Fibroblast of the aortic adventitia (primary cell): Measurements from ENCODE around the gene TM4SF4. TPM values are rescaled to one million over a fixed set of nuclear protein-coding genes. Genes with fewer than 3 reads are reported as not detected.
"Not testable (repeated sequence)": the region's sequence is repeated elsewhere in the genome, so short reads cannot be mapped to it uniquely, and the experiment has no call there.

Source experiments
- DNase-seq: peaks from one replicate; pipeline ENCODE4 v3.0.0-alpha.2; 2010; ENCODE audit warnings: low read depth
- H3K4me3 ChIP-seq: 2 replicates; pipeline ENCODE4 v1.5.1; 2011; ENCODE audit warnings: low read depth, mild to moderate bottlenecking, control low read depth, low read length, moderate library complexity
- CTCF ChIP-seq: IDR thresholded peaks from 2 replicates; pipeline ENCODE4 v1.5.1; 2011; ENCODE audit warnings: mild to moderate bottlenecking, low read length, control low read depth, inconsistent platforms; ENCODE audit not compliant: insufficient read depth
- total RNA-seq: library from RNA; depleted of rRNA; stranded (reverse); fragments of >200 nt; gene quantifications from 2 replicates; pipeline ENCODE4 v1.2.3, GENCODE V29; 2012; ENCODE audit warnings: low replicate concordance

The TM4SF4 gene
- total RNA-seq, 1 donor: 0.45 TPM

GRCh38 chr3:149442851-149443544 lies 31.5 kb upstream of the TM4SF4 start:
- no peak for TF ChIP-seq CTCF
- peak; percentile 53 for DNase-seq
- H3K4me3 ChIP-seq: no peak overlapping the region

DNA sequence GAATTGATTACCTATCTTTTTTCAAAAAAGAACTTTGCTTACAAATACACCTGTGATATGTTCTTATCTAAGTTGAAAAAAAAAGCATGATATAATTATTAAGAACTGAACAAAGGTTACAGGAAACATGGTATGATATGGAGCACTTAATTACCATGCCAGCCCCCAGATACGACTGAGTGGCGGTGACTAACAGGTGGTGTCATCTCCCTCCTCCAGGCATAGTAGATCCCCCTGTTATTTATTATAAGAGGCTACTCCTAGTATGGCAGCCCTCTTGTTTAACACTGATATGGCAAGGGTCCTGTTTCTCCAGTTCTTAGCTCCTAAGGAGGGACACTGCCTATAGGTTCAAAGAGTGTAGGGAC lies 31.0 kb upstream of the TM4SF4 start:
- DNase-seq: no peak
- H3K4me3 ChIP-seq: no peak overlapping the region
- TF ChIP-seq CTCF: no peak

GRCh38 chr3:149444867-149445266 lies 29.6 kb upstream of the TM4SF4 start:
- not testable (repeated sequence) for H3K4me3 ChIP-seq, DNase-seq

DNA sequence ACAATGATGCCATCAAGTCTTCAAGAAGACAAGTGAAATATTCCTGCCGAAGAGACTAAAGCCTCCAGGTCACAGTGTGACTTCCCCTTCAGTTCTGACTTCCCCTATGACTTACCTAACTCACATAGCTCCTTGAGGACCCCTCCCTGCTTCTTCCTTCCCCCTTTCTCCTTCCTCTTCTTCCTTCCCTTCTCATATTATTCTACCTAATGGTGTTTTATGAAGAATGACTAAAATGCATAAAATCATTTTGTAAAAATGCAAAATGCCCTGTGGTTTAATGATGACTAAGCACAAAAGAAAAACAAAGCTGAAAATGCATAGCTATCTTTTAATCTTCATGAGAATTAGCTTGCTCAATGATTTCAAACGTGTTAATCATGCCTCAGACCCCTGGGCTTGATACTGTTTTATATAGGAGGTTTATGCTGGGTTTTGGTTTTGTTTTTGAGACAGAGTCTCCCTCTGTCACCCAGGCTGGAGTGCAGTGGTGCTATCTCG lies 26.1 kb upstream of the TM4SF4 start:
- no peak for TF ChIP-seq CTCF
- H3K4me3 ChIP-seq: no peak overlapping the region
- peak; percentile 77 for DNase-seq

GRCh38 chr3:149449182-149449581 lies 25.3 kb upstream of the TM4SF4 start:
- no peak for DNase-seq
- H3K4me3 ChIP-seq: no peak overlapping the region
- TF ChIP-seq CTCF: no peak

- peak; percentile 35 for DNase-seq
- no peak for TF ChIP-seq CTCF
- no peak overlapping the region for H3K4me3 ChIP-seq
Measured at GRCh38 chr3:149449799-149450198, 24.7 kb upstream of the TM4SF4 start.

GRCh38 chr3:149450281-149450680 lies 24.2 kb upstream of the TM4SF4 start:
- DNase-seq: peak; percentile 29
- TF ChIP-seq CTCF: no peak
- no peak overlapping the region for H3K4me3 ChIP-seq
